ENCODE data around the gene RNF168. TPM values are rescaled to one million over a fixed set of nuclear protein-coding genes. Genes with fewer than 3 reads are reported as not detected.
"Not testable (repeated sequence)": the region's sequence is repeated elsewhere in the genome, so short reads cannot be mapped to it uniquely, and the experiment has no call there.

The RNF168 gene
- total and polyA plus RNA-seq, 3 experiments from 2014 or later = 12.9 to 31.1 (median 29.8) TPM

DNA sequence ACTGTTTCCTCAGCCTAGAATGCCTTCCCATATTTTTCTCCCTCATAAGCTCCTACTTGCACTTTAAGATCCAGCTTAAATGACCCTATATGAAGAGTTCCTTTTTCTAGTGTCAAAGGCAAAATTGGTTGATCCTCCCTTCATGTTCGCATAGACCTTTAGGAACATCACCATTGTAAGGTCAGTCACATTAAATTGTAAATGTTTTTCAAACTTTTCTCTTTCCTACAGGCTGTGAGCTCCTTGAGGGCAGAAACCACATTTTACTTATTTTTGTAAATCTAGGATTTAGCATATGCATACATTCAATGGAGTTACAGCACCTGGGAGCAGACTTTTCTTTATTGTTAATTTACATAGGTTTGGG is 10.8 kb upstream of the RNF168 start:
- H3K4me3 Mint-ChIP-seq = no peak overlapping the region
- H3K36me3 ChIP-seq (ENCODE audit: insufficient read depth, low read length) = no peaks in the 10 kb centered on the region
- no peak overlapping the region for H3K27ac Mint-ChIP-seq
- no peaks in the 10 kb centered on the region for H3K4me1 ChIP-seq (ENCODE audit: insufficient read depth, low read length)
- no peaks in the 10 kb centered on the region for H3K27me3 ChIP-seq (ENCODE audit: insufficient read depth, low read length, poor library complexity, severe bottlenecking)
- DNase-seq = no peak
- H3K4me3 ChIP-seq (ENCODE audit: low read length) = no peak overlapping the region
- H3K36me3 Mint-ChIP-seq = peaks cover 0 to 9% (median 0%) of the 10 kb centered on the region in 3 donors
- no peak overlapping the region for H3K27ac ChIP-seq (ENCODE audit: low read depth, low read length)
- POLR2A ChIA-PET = no interaction called here
- H3K4me1 Mint-ChIP-seq = peaks cover 0 to 1% (median 0%) of the 10 kb centered on the region in 3 donors
- CTCF ChIA-PET = no interaction called here
- peaks cover 0 to 9% of the 10 kb centered on the region in 2 donors for H3K27me3 Mint-ChIP-seq
- H3K9me3 Mint-ChIP-seq = peaks cover 5 to 23% (median 20%) of the 10 kb centered on the region in 5 donors
- H3K9me3 ChIP-seq (ENCODE audit: low read length) = peaks cover 14% of the 10 kb centered on the region

DNA sequence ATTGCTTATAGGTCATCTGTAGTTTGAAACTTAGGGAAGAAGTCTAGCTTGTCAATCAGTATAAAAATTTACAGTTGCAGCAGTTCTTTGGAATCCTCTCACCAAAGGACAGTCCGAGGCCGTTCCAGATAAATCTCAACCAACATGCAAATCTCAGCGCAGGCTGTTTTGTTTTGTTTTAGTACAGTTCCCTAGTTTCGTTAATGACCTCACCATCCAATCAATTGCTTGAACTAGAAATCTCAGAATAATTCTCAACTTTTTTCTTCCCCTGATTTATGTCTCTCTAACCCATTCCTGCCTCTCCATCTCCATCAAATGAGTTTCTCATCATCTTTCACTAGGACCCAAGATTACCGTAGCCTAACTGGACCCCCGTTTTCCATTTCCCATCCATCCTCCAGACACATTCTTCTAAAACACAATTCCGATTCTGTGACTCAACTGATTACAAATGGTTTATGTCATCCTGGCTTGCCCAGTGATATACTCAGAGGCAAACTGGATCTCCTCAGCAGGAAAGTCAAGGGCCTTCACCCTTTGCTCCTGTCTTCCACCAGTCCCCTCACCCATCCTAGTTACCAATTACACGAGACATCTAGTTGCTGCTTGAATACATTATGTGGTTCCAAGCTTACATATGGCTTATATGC is 10.3 kb upstream of the RNF168 start:
- H3K36me3 ChIP-seq (ENCODE audit: insufficient read depth, low read length) = no peaks in the 10 kb centered on the region
- no peak overlapping the region for H3K27ac Mint-ChIP-seq
- H3K27me3 Mint-ChIP-seq = peaks cover 0 to 9% of the 10 kb centered on the region in 2 donors
- H3K4me3 Mint-ChIP-seq = no peak overlapping the region
- no peaks in the 10 kb centered on the region for H3K4me1 ChIP-seq (ENCODE audit: insufficient read depth, low read length)
- POLR2A ChIA-PET = no interaction called here
- peaks cover 0 to 9% (median 0%) of the 10 kb centered on the region in 3 donors for H3K36me3 Mint-ChIP-seq
- no peak for DNase-seq
- H3K9me3 ChIP-seq (ENCODE audit: low read length) = peaks cover 9% of the 10 kb centered on the region
- no peak overlapping the region for H3K4me3 ChIP-seq (ENCODE audit: low read length)
- CTCF ChIA-PET = interaction anchor here (0.6 kb wide), 1 partner anchor 1871 kb away, joined by 5 read pairs; no protein-coding TSS in a partner anchor
- peaks cover under 1 to 18% (median 15%) of the 10 kb centered on the region in 5 donors for H3K9me3 Mint-ChIP-seq
- H3K27ac ChIP-seq (ENCODE audit: low read depth, low read length) = no peak overlapping the region
- no peaks in the 10 kb centered on the region for H3K27me3 ChIP-seq (ENCODE audit: insufficient read depth, low read length, poor library complexity, severe bottlenecking)
- no peaks in the 10 kb centered on the region for H3K4me1 Mint-ChIP-seq

- H3K36me3 ChIP-seq (ENCODE audit: insufficient read depth, low read length); H3K9me3 ChIP-seq (ENCODE audit: low read length); CTCF ChIA-PET; H3K4me1 ChIP-seq (ENCODE audit: insufficient read depth, low read length); H3K4me3 ChIP-seq (ENCODE audit: low read length); H3K4me3 Mint-ChIP-seq; DNase-seq; H3K27ac ChIP-seq (ENCODE audit: low read depth, low read length); H3K9me3 Mint-ChIP-seq; H3K27me3 Mint-ChIP-seq; H3K36me3 Mint-ChIP-seq; H3K27me3 ChIP-seq (ENCODE audit: insufficient read depth, low read length, poor library complexity, severe bottlenecking); H3K4me1 Mint-ChIP-seq; POLR2A ChIA-PET; H3K27ac Mint-ChIP-seq: not testable (repeated sequence)
These were observed 8.3 kb upstream of the RNF168 start for GRCh38 chr3:196511646-196512425.

DNA sequence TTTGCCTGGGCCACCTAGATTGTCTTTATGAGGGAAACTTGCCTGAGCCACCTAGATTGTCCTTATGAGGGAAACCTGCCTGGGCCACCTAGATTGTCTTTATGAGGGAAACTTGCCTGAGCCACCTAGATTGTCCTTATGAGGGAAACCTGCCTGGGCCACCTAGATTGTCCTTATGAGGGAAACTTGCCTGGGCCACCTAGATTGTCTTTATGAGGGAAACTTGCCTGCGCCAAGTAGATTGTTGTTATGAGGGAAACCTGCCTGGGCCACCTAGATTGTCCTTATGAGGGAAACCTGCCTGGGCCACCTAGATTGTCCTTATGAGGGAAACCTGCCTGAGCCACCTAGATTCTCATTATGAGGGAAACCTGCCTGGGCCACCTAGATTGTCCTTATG is 7.5 kb upstream of the RNF168 start:
- H3K27ac ChIP-seq (ENCODE audit: low read depth, low read length); H3K27me3 Mint-ChIP-seq; H3K27ac Mint-ChIP-seq; H3K4me1 ChIP-seq (ENCODE audit: insufficient read depth, low read length); H3K9me3 ChIP-seq (ENCODE audit: low read length); H3K36me3 ChIP-seq (ENCODE audit: insufficient read depth, low read length); POLR2A ChIA-PET; H3K4me1 Mint-ChIP-seq; CTCF ChIA-PET; H3K4me3 Mint-ChIP-seq; H3K9me3 Mint-ChIP-seq; H3K4me3 ChIP-seq (ENCODE audit: low read length); H3K27me3 ChIP-seq (ENCODE audit: insufficient read depth, low read length, poor library complexity, severe bottlenecking); DNase-seq; H3K36me3 Mint-ChIP-seq: not testable (repeated sequence)

DNA sequence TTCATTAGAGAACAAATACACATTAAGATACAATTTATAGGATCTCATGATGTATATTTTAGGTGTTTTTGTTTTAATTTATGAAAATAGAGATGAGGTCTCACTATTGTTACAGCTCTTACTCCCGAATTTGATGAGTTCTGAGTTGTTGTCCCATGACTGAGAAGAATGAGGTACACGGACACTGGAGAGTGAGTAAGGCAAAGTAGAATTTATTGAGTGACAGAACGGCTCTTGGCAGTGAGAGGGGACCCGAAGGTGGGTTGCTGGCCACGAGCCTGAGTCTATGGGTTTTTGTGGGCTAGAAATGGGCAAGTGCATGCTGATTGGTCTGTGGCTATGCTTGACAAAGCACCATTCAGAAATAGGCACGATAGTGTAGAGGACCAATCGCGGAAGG is 3.1 kb upstream of the RNF168 start:
- ChIA-PET POLR2A (no interaction called here), CTCF (interaction anchor here (1.0 to 1.3 kb wide), 2 partner anchors 17 to 253 kb away, joined by 3 to 4 read pairs; no protein-coding TSS in a partner anchor)
- no peak overlapping the region for H3K4me3 ChIP-seq (ENCODE audit: low read length)
- DNase-seq = no peak
- peak overlapping the region in 1 of 7 donors; percentile 22 for H3K4me3 Mint-ChIP-seq
- peaks cover 0 to 14% (median 0%) of the 10 kb centered on the region in 3 donors for H3K36me3 Mint-ChIP-seq
- no peaks in the 10 kb centered on the region for H3K9me3 ChIP-seq (ENCODE audit: low read length)
- peaks cover 0 to 8% (median 0%) of the 10 kb centered on the region in 5 donors for H3K9me3 Mint-ChIP-seq
- peak overlapping the region in 2 of 8 donors; percentile 12 to 36 for H3K27ac Mint-ChIP-seq
- H3K4me1 Mint-ChIP-seq = peaks cover 4 to 14% (median 9%) of the 10 kb centered on the region in 3 donors
- no peaks in the 10 kb centered on the region for H3K4me1 ChIP-seq (ENCODE audit: insufficient read depth, low read length)
- H3K27ac ChIP-seq (ENCODE audit: low read depth, low read length) = no peak overlapping the region
- no peaks in the 10 kb centered on the region for H3K36me3 ChIP-seq (ENCODE audit: insufficient read depth, low read length)
- peaks cover 0 to 3% of the 10 kb centered on the region in 2 donors for H3K27me3 Mint-ChIP-seq
- no peaks in the 10 kb centered on the region for H3K27me3 ChIP-seq (ENCODE audit: insufficient read depth, low read length, poor library complexity, severe bottlenecking)

DNA sequence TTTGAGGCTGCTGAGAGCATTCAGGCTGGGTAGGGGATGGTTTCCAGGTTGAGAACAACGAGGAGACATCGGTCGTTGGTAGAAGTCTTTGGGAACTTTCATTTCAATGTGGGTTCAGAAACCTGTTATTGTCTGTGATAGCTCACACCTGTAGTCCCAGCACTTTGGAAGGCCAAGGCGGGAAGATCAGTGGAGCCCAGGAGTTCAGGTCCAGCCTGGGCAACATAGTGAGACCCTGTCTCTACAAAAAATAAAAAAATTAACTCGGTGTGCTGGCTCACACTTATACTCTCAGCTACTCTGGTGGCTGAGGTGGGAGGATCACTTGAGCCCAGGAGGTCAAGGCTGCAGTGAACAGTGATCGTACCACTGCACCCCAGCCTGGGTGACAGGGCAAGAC is 988 bp upstream of the RNF168 start:
- peak overlapping the region; percentile 14 to 95 (median 76) for H3K27ac Mint-ChIP-seq
- no peak for DNase-seq
- Histone ChIP-seq H3K4me3 (ENCODE audit: low read length) (no peak overlapping the region), H3K9me3 (ENCODE audit: low read length) (no peaks in the 10 kb centered on the region), H3K36me3 (ENCODE audit: insufficient read depth, low read length) (no peaks in the 10 kb centered on the region), H3K27ac (ENCODE audit: low read depth, low read length) (peak overlapping the region; percentile 89), H3K4me1 (ENCODE audit: insufficient read depth, low read length) (peaks cover 16% of the 10 kb centered on the region), H3K27me3 (ENCODE audit: insufficient read depth, low read length, poor library complexity, severe bottlenecking) (no peaks in the 10 kb centered on the region)
- CTCF ChIA-PET = interaction anchor here (0.7 to 1.5 kb wide), 3 partner anchors 16 to 24 kb away, joined by 3 to 4 read pairs (median 3); no protein-coding TSS in a partner anchor
- H3K27me3 Mint-ChIP-seq = peaks cover 0 to 3% of the 10 kb centered on the region in 2 donors
- H3K4me3 Mint-ChIP-seq = peak overlapping the region; percentile 21 to 100 (median 98)
- POLR2A ChIA-PET = interaction anchor here (0.6 kb wide), 1 partner anchor 187 kb away, joined by 3 read pairs; no protein-coding TSS in a partner anchor
- peaks cover 0 to 31% (median 1%) of the 10 kb centered on the region in 3 donors for H3K36me3 Mint-ChIP-seq
- peaks cover 0 to 8% (median 0%) of the 10 kb centered on the region in 5 donors for H3K9me3 Mint-ChIP-seq
- H3K4me1 Mint-ChIP-seq = peaks cover 21 to 35% (median 27%) of the 10 kb centered on the region in 3 donors

DNA sequence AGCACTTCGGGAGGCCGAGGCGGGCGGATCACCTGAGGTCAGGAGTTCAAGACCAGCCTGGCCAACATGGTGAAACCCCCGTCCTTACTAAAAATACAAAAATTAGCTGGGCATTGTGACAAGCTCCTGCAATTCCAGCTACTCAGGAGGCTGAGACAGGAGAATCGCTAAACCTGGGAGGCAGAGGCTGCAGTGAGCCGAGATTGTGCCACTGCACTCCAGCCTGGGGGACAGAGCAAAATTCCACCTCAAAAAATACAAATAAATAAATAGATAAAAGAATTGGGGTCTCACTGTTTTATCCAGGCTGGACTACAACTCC is 470 bp upstream of the RNF168 start:
- Histone ChIP-seq H3K4me1 (ENCODE audit: insufficient read depth, low read length) (peaks cover 21% of the 10 kb centered on the region), H3K27ac (ENCODE audit: low read depth, low read length) (peak overlapping the region; percentile 89)
- Mint-ChIP-seq H3K36me3 (peaks cover 0 to 36% (median 4%) of the 10 kb centered on the region in 3 donors), H3K4me1 (peaks cover 26 to 41% (median 32%) of the 10 kb centered on the region in 3 donors), H3K4me3 (peak overlapping the region; percentile 96 to 100 (median 99)), H3K27ac (peak overlapping the region; percentile 75 to 100 (median 92))
- H3K4me3 ChIP-seq (ENCODE audit: low read length); H3K9me3 ChIP-seq (ENCODE audit: low read length); H3K9me3 Mint-ChIP-seq; H3K27me3 Mint-ChIP-seq; H3K27me3 ChIP-seq (ENCODE audit: insufficient read depth, low read length, poor library complexity, severe bottlenecking); H3K36me3 ChIP-seq (ENCODE audit: insufficient read depth, low read length); DNase-seq: not testable (repeated sequence)
- ChIA-PET POLR2A (interaction anchor here (0.6 to 1.1 kb wide), 2 partner anchors 72 to 187 kb away, joined by 3 read pairs; partner anchors contain the start of gene UBXN7), CTCF (interaction anchor here (1.3 kb wide), 1 partner anchor 17 kb away, joined by 3 read pairs; no protein-coding TSS in a partner anchor)

GRCh38 chr3:196502775-196503195 is 783 bp downstream of the RNF168 start:
- H3K27ac ChIP-seq (ENCODE audit: low read depth, low read length) = peak overlapping the region; percentile 89
- POLR2A ChIA-PET = interaction anchor here (0.7 to 1.1 kb wide), 4 partner anchors 71 to 439 kb away, joined by 3 read pairs; partner anchors contain the start of genes NCBP2 and UBXN7
- Mint-ChIP-seq H3K36me3 (peaks cover 0 to 45% (median 6%) of the 10 kb centered on the region in 3 donors), H3K9me3 (peaks cover 0 to 8% (median 0%) of the 10 kb centered on the region in 5 donors), H3K4me3 (peak overlapping the region; percentile 96 to 100 (median 99)), H3K27ac (peak overlapping the region; percentile 90 to 100 (median 96)), H3K4me1 (peaks cover 38 to 53% (median 40%) of the 10 kb centered on the region in 3 donors), H3K27me3 (peaks cover 0 to 3% of the 10 kb centered on the region in 2 donors)
- H3K4me1 ChIP-seq (ENCODE audit: insufficient read depth, low read length) = peaks cover 28% of the 10 kb centered on the region
- H3K4me3 ChIP-seq (ENCODE audit: low read length) = peak overlapping the region; percentile 86
- DNase-seq = peak; percentile 37 to 83 (median 68)
- CTCF ChIA-PET = interaction anchor here (1.0 to 1.2 kb wide), 3 partner anchors 16 to 65 kb away, joined by 3 to 4 read pairs (median 3); partner anchors contain the start of genes FBXO45 and WDR53
- no peaks in the 10 kb centered on the region for H3K36me3 ChIP-seq (ENCODE audit: insufficient read depth, low read length)
- H3K27me3 ChIP-seq (ENCODE audit: insufficient read depth, low read length, poor library complexity, severe bottlenecking) = no peaks in the 10 kb centered on the region
- H3K9me3 ChIP-seq (ENCODE audit: low read length) = no peaks in the 10 kb centered on the region

Data from CD8-positive, alpha-beta memory T cell (primary cell).